Adipocyte (in vitro differentiated cells): Measurements from ENCODE around the gene FAF1.
"Not testable (repeated sequence)": the region's sequence is repeated elsewhere in the genome, so short reads cannot be mapped to it uniquely, and the experiment has no call there.

Experiments used
- DNase-seq: peaks from one replicate; pipeline ENCODE4 v3.0.0-alpha.2; 2015; ENCODE audit warnings: low read depth
- H3K27me3 ChIP-seq: replicated peaks from 2 replicates; pipeline ENCODE4 v1.7.0; 2013; ENCODE audit warnings: mild to moderate bottlenecking, low read length, moderate library complexity; ENCODE audit not compliant: control insufficient read depth, insufficient read depth
- H3K36me3 ChIP-seq: 2 replicates; pipeline ENCODE4 v1.7.0; 2013; ENCODE audit warnings: low read length, mild to moderate bottlenecking, moderate library complexity; ENCODE audit not compliant: control insufficient read depth, insufficient read depth, severe bottlenecking
- H3K4me1 ChIP-seq: 2 replicates; pipeline ENCODE4 v1.7.0; 2013; ENCODE audit warnings: mild to moderate bottlenecking, low read length, moderate library complexity; ENCODE audit not compliant: control insufficient read depth, insufficient read depth
- H3K4me3 ChIP-seq: 2 replicates; pipeline ENCODE4 v1.7.0; 2013; ENCODE audit warnings: mild to moderate bottlenecking, low read length, moderate library complexity
- H3K9ac ChIP-seq: 2 replicates; pipeline ENCODE4 v1.7.0; 2013; ENCODE audit warnings: mild to moderate bottlenecking, low read length, moderate library complexity
- H3K9me3 ChIP-seq: 2 replicates; pipeline ENCODE4 v1.7.0; 2013; ENCODE audit warnings: mild to moderate bottlenecking, low read length, moderate library complexity; ENCODE audit not compliant: control insufficient read depth

Gene FAF1

GRCh38 chr1:50952566-50952965, 7.5 kb downstream of the FAF1 start:
- DNase-seq, H3K4me3 ChIP-seq, H3K27me3 ChIP-seq, H3K36me3 ChIP-seq, H3K9ac ChIP-seq, H3K9me3 ChIP-seq: not testable (repeated sequence)
- H3K4me1 ChIP-seq: peaks cover 15% of the 10 kb centered on the region

GRCh38 chr1:50950396-50950795, 9.7 kb downstream of the FAF1 start:
- no peak for DNase-seq
- Histone ChIP-seq H3K4me3 (no peak overlapping the region), H3K9ac (no peak overlapping the region), H3K36me3 (no peaks in the 10 kb centered on the region), H3K4me1 (peaks cover 15% of the 10 kb centered on the region), H3K27me3 (no peaks in the 10 kb centered on the region), H3K9me3 (no peaks in the 10 kb centered on the region)

GRCh38 chr1:50949286-50949982, 10.6 kb downstream of the FAF1 start:
- DNase-seq: no peak
- no peak overlapping the region for H3K9ac ChIP-seq
- no peaks in the 10 kb centered on the region for H3K36me3 ChIP-seq
- no peak overlapping the region for H3K4me3 ChIP-seq
- peaks cover 15% of the 10 kb centered on the region for H3K4me1 ChIP-seq
- no peaks in the 10 kb centered on the region for H3K27me3 ChIP-seq
- H3K9me3 ChIP-seq: no peaks in the 10 kb centered on the region

GRCh38 chr1:50942334-50942733, 17.7 kb downstream of the FAF1 start:
- DNase-seq: no peak
- Histone ChIP-seq H3K9me3 (no peaks in the 10 kb centered on the region), H3K9ac (no peak overlapping the region), H3K4me1 (no peaks in the 10 kb centered on the region), H3K36me3 (no peaks in the 10 kb centered on the region), H3K4me3 (no peak overlapping the region), H3K27me3 (no peaks in the 10 kb centered on the region)

- Histone ChIP-seq H3K9me3 (no peaks in the 10 kb centered on the region), H3K4me1 (peaks cover 9% of the 10 kb centered on the region), H3K4me3 (no peak overlapping the region), H3K27me3 (no peaks in the 10 kb centered on the region), H3K9ac (no peak overlapping the region), H3K36me3 (no peaks in the 10 kb centered on the region)
- DNase-seq: no peak
Measured at GRCh38 chr1:50940291-50940690, 19.8 kb downstream of the FAF1 start.

GRCh38 chr1:50936321-50936720, 23.7 kb downstream of the FAF1 start:
- DNase-seq: peak; percentile 42
- Histone ChIP-seq H3K27me3 (no peaks in the 10 kb centered on the region), H3K4me3 (no peak overlapping the region), H3K36me3 (no peaks in the 10 kb centered on the region), H3K9ac (no peak overlapping the region), H3K4me1 (peaks cover 9% of the 10 kb centered on the region), H3K9me3 (no peaks in the 10 kb centered on the region)

GRCh38 chr1:50935276-50935675, 24.8 kb downstream of the FAF1 start:
- not testable (repeated sequence) for H3K9ac ChIP-seq, H3K4me1 ChIP-seq, H3K4me3 ChIP-seq, H3K36me3 ChIP-seq, H3K27me3 ChIP-seq, DNase-seq, H3K9me3 ChIP-seq

- Histone ChIP-seq H3K27me3 (no peaks in the 10 kb centered on the region), H3K36me3 (no peaks in the 10 kb centered on the region), H3K9me3 (no peaks in the 10 kb centered on the region), H3K9ac (no peak overlapping the region), H3K4me3 (no peak overlapping the region), H3K4me1 (peaks cover 9% of the 10 kb centered on the region)
- DNase-seq: no peak
Measured at GRCh38 chr1:50934838-50935237, 25.2 kb downstream of the FAF1 start.

- not testable (repeated sequence) for H3K9ac ChIP-seq, H3K36me3 ChIP-seq, H3K27me3 ChIP-seq, H3K4me3 ChIP-seq, H3K9me3 ChIP-seq, H3K4me1 ChIP-seq, DNase-seq
Measured at GRCh38 chr1:50933770-50934169, 26.3 kb downstream of the FAF1 start.

- H3K4me3 ChIP-seq, H3K4me1 ChIP-seq, DNase-seq, H3K9me3 ChIP-seq, H3K9ac ChIP-seq, H3K27me3 ChIP-seq, H3K36me3 ChIP-seq: not testable (repeated sequence)
Measured at GRCh38 chr1:50932043-50932442, 28.0 kb downstream of the FAF1 start.

GRCh38 chr1:50930965-50931737, 28.9 kb downstream of the FAF1 start:
- DNase-seq: no peak
- H3K9me3 ChIP-seq: no peaks in the 10 kb centered on the region
- H3K4me1 ChIP-seq: peaks cover 2% of the 10 kb centered on the region
- no peak overlapping the region for H3K4me3 ChIP-seq
- H3K36me3 ChIP-seq: no peaks in the 10 kb centered on the region
- H3K27me3 ChIP-seq: no peaks in the 10 kb centered on the region
- H3K9ac ChIP-seq: no peak overlapping the region
